ENCODE data around the gene SLX4IP.
"Not testable (repeated sequence)": the region's sequence is repeated elsewhere in the genome, so short reads cannot be mapped to it uniquely, and the experiment has no call there.

The SLX4IP gene

GRCh38 chr20:10415013-10415650 lies 20.0 kb upstream of the SLX4IP start:
- no peak overlapping the region for H3K4me3 ChIP-seq (ENCODE audit: low read length)
- no peak for TF ChIP-seq CTCF (IDR thresholded peaks at IDR 0.05; ENCODE audit: insufficient read depth, low read depth, low read length, missing control alignments)
- DNase-seq (ENCODE audit: low read depth), result peak; percentile 65

DNA sequence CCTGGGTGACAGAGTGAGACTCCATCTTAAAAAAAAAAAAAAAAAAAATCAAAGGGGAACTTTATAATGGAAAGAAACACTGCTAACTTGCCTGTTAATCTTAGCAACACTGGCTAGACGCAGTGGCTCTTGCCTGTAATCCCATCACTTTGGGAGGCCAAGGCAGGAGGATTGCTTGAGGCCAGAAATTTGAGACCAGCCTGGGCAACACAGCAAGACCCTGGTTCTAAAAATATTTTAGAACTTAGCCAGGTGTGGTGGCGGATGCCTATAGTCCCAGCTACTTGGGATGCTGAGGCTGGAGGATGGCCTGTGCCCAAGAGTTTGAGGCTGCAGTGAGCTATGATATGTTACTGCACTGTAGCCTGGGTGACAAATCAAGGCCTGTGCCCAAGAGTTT lies 17.9 kb upstream of the SLX4IP start:
- H3K4me3 ChIP-seq (ENCODE audit: low read length); DNase-seq (ENCODE audit: low read depth): not testable (repeated sequence)

DNA sequence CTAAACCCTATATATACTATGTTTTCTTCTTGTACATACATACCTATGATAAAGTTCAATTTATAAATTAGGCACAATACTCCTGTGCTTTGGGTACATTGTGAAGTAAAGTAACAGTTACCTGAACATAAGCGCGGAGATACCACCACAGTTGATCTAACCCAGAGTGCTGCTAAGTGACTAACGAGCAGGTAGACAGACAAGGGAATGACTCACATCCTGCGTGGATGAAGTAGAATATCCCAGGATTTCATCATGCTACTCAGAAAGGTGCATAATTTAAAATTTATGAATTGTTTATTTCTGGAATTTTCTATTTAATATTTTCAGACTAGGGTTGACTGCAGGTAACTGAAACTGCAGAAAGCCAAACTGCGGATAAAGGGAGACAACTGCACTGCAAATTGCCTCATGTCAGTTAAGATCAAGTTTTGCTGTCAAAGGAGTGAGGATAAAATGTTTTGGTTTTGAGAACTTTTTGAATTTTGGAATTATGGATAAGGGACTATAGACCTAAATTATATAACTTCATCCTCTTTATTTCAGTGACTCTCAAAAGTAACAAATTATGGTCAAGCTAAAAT lies 15.5 kb upstream of the SLX4IP start:
- peak; percentile 91 for DNase-seq (ENCODE audit: low read depth)
- TF ChIP-seq CTCF (IDR thresholded peaks at IDR 0.05; ENCODE audit: insufficient read depth, low read depth, low read length, missing control alignments), result no peak
- no peak overlapping the region for H3K4me3 ChIP-seq (ENCODE audit: low read length)

DNA sequence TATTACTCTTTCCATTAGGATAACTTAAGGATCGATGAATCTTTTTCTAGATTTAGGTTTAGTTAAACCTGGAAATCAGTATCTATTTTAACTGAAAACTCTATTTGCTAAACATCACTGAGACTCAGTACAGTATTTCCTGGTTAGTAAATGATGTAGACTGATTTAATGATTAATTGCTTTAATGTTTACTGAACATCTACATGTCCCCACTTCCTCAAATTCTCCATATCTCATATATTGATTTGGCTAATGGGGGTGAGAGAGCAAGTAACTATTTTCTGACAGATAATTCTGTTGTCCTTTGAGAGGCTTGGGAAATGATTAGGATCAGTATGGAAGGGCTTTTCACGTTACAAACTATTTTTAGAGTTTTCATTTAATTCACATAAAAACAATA lies 11.4 kb upstream of the SLX4IP start:
- H3K4me3 ChIP-seq (ENCODE audit: low read length), result no peak overlapping the region
- DNase-seq (ENCODE audit: low read depth), result no peak
- no peak for TF ChIP-seq CTCF (IDR thresholded peaks at IDR 0.05; ENCODE audit: insufficient read depth, low read depth, low read length, missing control alignments)

DNA sequence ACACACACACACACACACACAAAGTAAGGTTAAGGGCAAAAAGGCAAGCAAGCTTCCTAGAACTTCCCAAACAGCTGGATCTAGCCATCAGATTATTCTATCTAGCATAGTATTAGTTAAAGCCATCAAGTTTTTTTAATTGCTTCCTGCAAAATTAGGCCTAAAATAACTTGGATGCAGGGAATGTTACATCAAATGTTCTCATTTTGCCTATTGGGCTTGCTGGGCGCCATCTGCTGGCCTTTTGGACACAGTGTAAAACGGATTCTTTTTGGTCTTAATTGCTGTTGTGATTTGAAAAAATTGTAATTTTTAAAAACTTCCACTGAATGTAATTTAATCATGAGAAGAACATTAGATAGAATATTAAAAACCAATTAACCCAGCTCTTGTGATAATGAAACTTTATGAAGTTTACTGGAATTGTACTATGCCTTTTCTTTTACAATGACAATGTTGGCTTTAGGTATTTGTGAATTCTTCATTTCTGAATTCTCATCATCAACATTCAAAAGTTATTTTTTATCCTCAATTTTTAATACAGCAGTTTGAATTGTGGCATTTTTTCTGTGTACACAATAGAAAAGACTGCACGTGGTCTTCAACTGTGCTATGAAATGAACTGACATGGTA lies 7.9 kb upstream of the SLX4IP start:
- peak; percentile 66 for DNase-seq (ENCODE audit: low read depth)
- no peak overlapping the region for H3K4me3 ChIP-seq (ENCODE audit: low read length)
- peak; percentile 89 for TF ChIP-seq CTCF (IDR thresholded peaks at IDR 0.05; ENCODE audit: insufficient read depth, low read depth, low read length, missing control alignments)

- no peak for TF ChIP-seq CTCF (IDR thresholded peaks at IDR 0.05; ENCODE audit: insufficient read depth, low read depth, low read length, missing control alignments)
- H3K4me3 ChIP-seq (ENCODE audit: low read length), result no peak overlapping the region
- DNase-seq (ENCODE audit: low read depth), result no peak
Observed at GRCh38 chr20:10428008-10428407, 7.1 kb upstream of the SLX4IP start.

GRCh38 chr20:10429443-10429981 lies 5.6 kb upstream of the SLX4IP start:
- no peak for DNase-seq (ENCODE audit: low read depth)
- H3K4me3 ChIP-seq (ENCODE audit: low read length), result no peak overlapping the region
- no peak for TF ChIP-seq CTCF (IDR thresholded peaks at IDR 0.05; ENCODE audit: insufficient read depth, low read depth, low read length, missing control alignments)
